ENCODE data around the gene FCAMR. TPM values are rescaled to one million over a fixed set of nuclear protein-coding genes. Genes with fewer than 3 reads are reported as not detected.

The FCAMR gene
- total and polyA plus RNA-seq, 2 of the 4 experiments (the other 2 are of a cell fraction) = not detected

DNA sequence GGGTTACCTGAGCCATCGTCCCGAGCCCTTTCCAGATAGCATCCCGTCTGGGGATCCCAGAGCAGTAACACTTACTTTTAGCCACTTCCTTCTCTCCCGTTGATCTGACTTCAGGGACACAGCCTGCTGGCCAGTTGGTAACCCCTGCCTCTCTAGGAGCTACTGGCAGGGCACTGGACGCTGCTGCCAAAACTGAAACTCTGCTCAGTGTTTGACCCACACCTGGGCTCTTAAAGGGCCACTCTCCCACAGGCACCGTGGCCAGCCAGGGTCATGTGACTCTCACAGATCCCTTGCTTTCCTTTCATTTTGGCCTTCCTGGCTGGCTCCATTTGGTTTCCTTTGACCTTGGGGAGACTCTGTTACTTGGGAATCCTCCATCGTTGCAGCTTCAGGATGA lies 24.0 kb downstream of the FCAMR start, which contains the start of gene PIGR:
Gene PIGR, minus strand, starts transcription at position 206 of the 400 bp plus-strand sequence. CDS start 5,935 bp downstream, outside the sequence.
- no peaks in the 10 kb centered on the region for H3K79me1 ChIP-seq (ENCODE audit: low read depth in 1 of 2, low read length in 2 of 2)
- TF ChIP-seq CEBPB (IDR thresholded peaks at IDR 0.05; ENCODE audit: low read depth, low read length) (no peak), BHLHE40 (IDR thresholded peaks at IDR 0.05; ENCODE audit: low read depth, low read length) (no peak), SMC3 (IDR thresholded peaks at IDR 0.05; ENCODE audit: low read depth, low read length) (no peak), RCOR1 (IDR thresholded peaks at IDR 0.05; ENCODE audit: insufficient replicate concordance, low read length) (no peak), MAFK (IDR thresholded peaks at IDR 0.05; ENCODE audit: low read depth, low read length) (no peak), MAZ (IDR thresholded peaks at IDR 0.05; ENCODE audit: borderline replicate concordance, low read depth, low read length) (no peak), FOS (IDR thresholded peaks at IDR 0.05; ENCODE audit: low read depth, low read length) (no peak)
- no peak within 1 kb of the TSS for H3K4ac ChIP-seq (ENCODE audit: low read depth, low read length)
- POLR2A ChIA-PET (ENCODE audit: unreplicated experiment) = no interaction called here
- DNase-seq = no peak
- H3K36me3 ChIP-seq (ENCODE audit: control insufficient read depth, insufficient read depth, low read length) = no peaks in the 10 kb centered on the region
- peaks cover 62% of the 10 kb centered on the region for H3K27me3 ChIP-seq (ENCODE audit: control insufficient read depth, insufficient read depth, low read length)
- no peak within 1 kb of the TSS for H3K4me3 ChIP-seq (ENCODE audit: insufficient read depth, low read depth, low read length)
- H3K9ac ChIP-seq (ENCODE audit: low read depth, low read length) = no peak within 1 kb of the TSS
- intact Hi-C loops (cut with micrococcal nuclease) = no loop called here
- H4K20me1 ChIP-seq (ENCODE audit: insufficient read depth, low read length) = no peaks in the 10 kb centered on the region
- H3K14ac ChIP-seq (replicated peaks; ENCODE audit: low read depth, low read length) = no peak within 1 kb of the TSS
- H3K4me1 ChIP-seq (ENCODE audit: control insufficient read depth, insufficient read depth, low read length) = no peaks in the 10 kb centered on the region
- CTCF ChIA-PET = no interaction called here
- no peak within 1 kb of the TSS for H3K4me2 ChIP-seq (ENCODE audit: low read depth, low read length)
- no peak within 1 kb of the TSS for H3K27ac ChIP-seq (ENCODE audit: insufficient read depth, low read length)
- H2BK15ac ChIP-seq (ENCODE audit: low read depth, low read length) = no peak within 1 kb of the TSS
- no peak within 1 kb of the TSS for H2AK5ac ChIP-seq (ENCODE audit: low read depth, low read length)
- H3K18ac ChIP-seq (ENCODE audit: low read depth, low read length) = no peak within 1 kb of the TSS
- BruUV-seq (replicated peaks) = no TSS peak
- in situ Hi-C loops (cut with MboI; ENCODE audit: low sequenced_read_pairs) = no loop called here
- H3K23ac ChIP-seq (ENCODE audit: low read depth, low read length) = no peak within 1 kb of the TSS
- WGBS, 2 experiments (ENCODE audit: extremely low coverage in 2 of 2, insufficient read length in 1 of 2) = 36% methylated on average over 3 of the region's 7 CpGs; no CpG with 5 or more reads in 1 of the 2 experiments
- dilution Hi-C loops (cut with HindIII; ENCODE audit: low sequenced_read_pairs, unreplicated experiment) = no loop called here
- H2AK9ac ChIP-seq (replicated peaks; ENCODE audit: low read depth, low read length, poor library complexity) = no peak within 1 kb of the TSS
- no peak within 1 kb of the TSS for H4K8ac ChIP-seq (ENCODE audit: low read depth in 2 of 2, low read length in 2 of 2)
- H2BK120ac ChIP-seq (ENCODE audit: low read depth, low read length) = no peak within 1 kb of the TSS
- H3K56ac ChIP-seq (ENCODE audit: extremely low read depth, insufficient read depth, low read length) = no peak within 1 kb of the TSS
- H2BK5ac ChIP-seq (ENCODE audit: low read depth, low read length, poor library complexity, severe bottlenecking) = no peak within 1 kb of the TSS
- peaks cover 3% of the 10 kb centered on the region for H3K9me3 ChIP-seq (ENCODE audit: control insufficient read depth, insufficient read depth, low read length)
- no peak within 1 kb of the TSS for H4K5ac ChIP-seq (ENCODE audit: low read depth, low read length)
- no peak within 1 kb of the TSS for H4K91ac ChIP-seq (ENCODE audit: insufficient read depth, low read depth, low read length)
- ATAC-seq (ENCODE audit: low read depth) = no peak
- H2AFZ ChIP-seq (replicated peaks; ENCODE audit: low read length, poor library complexity) = no peak within 1 kb of the TSS
- H2BK20ac ChIP-seq (ENCODE audit: low read depth, low read length) = no peak within 1 kb of the TSS
- no peaks in the 10 kb centered on the region for H3K9me1 ChIP-seq (ENCODE audit: insufficient read depth, low read length)

Measured in IMR-90 (cell line).